Upper lobe of left lung (tissue), 4 donors: ENCODE measurements around the gene CLCN6.

Source experiments
- CTCF ChIP-seq, 6 experiments: fragments of 450-650 bp in 4 of 6; fragments of 200-600 bp in 2 of 6; sonication (generic) in 2 of 6; IDR thresholded peaks; one replicate each; pipeline ENCODE4 v1.5.1; 2016 to 2019; ENCODE audit warnings: antibody characterized with exemption in 6 of 6
- POLR2A ChIP-seq, 4 donors: fragments of 450-650 bp; IDR thresholded peaks; one replicate each; pipeline ENCODE4 v1.5.1; 2016 to 2017; ENCODE audit warnings: antibody characterized with exemption in 4 of 4, mild to moderate bottlenecking in 2 of 4

GRCh38 chr1:11757047-11757446, 48.9 kb upstream of the CLCN6 start:
- TF ChIP-seq POLR2A (IDR thresholded peaks at IDR 0.05) = no peak
- TF ChIP-seq CTCF (IDR thresholded peaks at IDR 0.05) = no peak
